ENCODE results near the gene BPIFB1.

The BPIFB1 gene
- long read RNA-seq, partial matches to known transcripts = 0 of 2 reads
- long read RNA-seq, other reads (novel, unspliced or antisense) = 2 of 2 reads

- H3K27me3 ChIP-seq (ENCODE audit: insufficient read depth, poor library complexity, severe bottlenecking) = peaks cover 4% of the 10 kb centered on the region
- H3K27ac ChIP-seq (replicated peaks) = no peak within 1 kb of the TSS
- no peak for DNase-seq (ENCODE audit: low read depth in 1 of 2, low spot score in 1 of 2)
- H3K4me3 ChIP-seq (replicated peaks; ENCODE audit: insufficient read depth, low read length) = no peak within 1 kb of the TSS
- TF ChIP-seq GABPA (IDR thresholded peaks at IDR 0.05; ENCODE audit: low read depth) = no peak
- no peak for TF ChIP-seq REST (IDR thresholded peaks at IDR 0.05; ENCODE audit: insufficient replicate concordance, low read depth)
- no peak for TF ChIP-seq CTCF (IDR thresholded peaks at IDR 0.05; ENCODE audit: insufficient read depth, low read length)
- TF ChIP-seq SPI1 (IDR thresholded peaks at IDR 0.05; ENCODE audit: borderline replicate concordance, low read depth) = no peak
Measured at GRCh38 chr20:33282991-33283555, at the start of gene BPIFB1. Gene BPIFB1 (plus strand): TSS chr20:33283214. CDS start chr20:33286074, 2,860 bp downstream.

- Histone ChIP-seq H3K27ac (replicated peaks) (no peak overlapping the region), H3K27me3 (ENCODE audit: insufficient read depth, poor library complexity, severe bottlenecking) (peaks cover 2% of the 10 kb centered on the region), H3K4me3 (replicated peaks; ENCODE audit: insufficient read depth, low read length) (no peak overlapping the region)
- no peak for DNase-seq (ENCODE audit: low read depth in 1 of 2, low spot score in 1 of 2)
- TF ChIP-seq REST (IDR thresholded peaks at IDR 0.05; ENCODE audit: insufficient replicate concordance, low read depth) (no peak), CTCF (IDR thresholded peaks at IDR 0.05; ENCODE audit: insufficient read depth, low read length) (no peak), POLR2AphosphoS5 (IDR thresholded peaks at IDR 0.05; ENCODE audit: low read depth) (no peak), GABPA (IDR thresholded peaks at IDR 0.05; ENCODE audit: low read depth) (no peak), SPI1 (IDR thresholded peaks at IDR 0.05; ENCODE audit: borderline replicate concordance, low read depth) (no peak)
Measured at GRCh38 chr20:33234050-33234449, 49.0 kb upstream of the BPIFB1 start.

- no peak for TF ChIP-seq SPI1 (IDR thresholded peaks at IDR 0.05; ENCODE audit: borderline replicate concordance, low read depth)
- TF ChIP-seq POLR2AphosphoS5 (IDR thresholded peaks at IDR 0.05; ENCODE audit: low read depth) = no peak
- TF ChIP-seq REST (IDR thresholded peaks at IDR 0.05; ENCODE audit: insufficient replicate concordance, low read depth) = no peak
- TF ChIP-seq CTCF (IDR thresholded peaks at IDR 0.05; ENCODE audit: insufficient read depth, low read length) = no peak
- no peak for TF ChIP-seq GABPA (IDR thresholded peaks at IDR 0.05; ENCODE audit: low read depth)
- Histone ChIP-seq H3K27ac (replicated peaks) (no peak within 1 kb of the TSS), H3K4me3 (replicated peaks; ENCODE audit: insufficient read depth, low read length) (no peak within 1 kb of the TSS), H3K27me3 (ENCODE audit: insufficient read depth, poor library complexity, severe bottlenecking) (peaks cover 2% of the 10 kb centered on the region)
- no peak for DNase-seq (ENCODE audit: low read depth in 1 of 2, low spot score in 1 of 2)
Measured at GRCh38 chr20:33235696-33236095, 47.3 kb upstream of the BPIFB1 start, which contains the start of gene BPIFA1. Gene BPIFA1 (plus strand): TSS chr20:33235996. CDS start chr20:33237712, 1,716 bp downstream.

Data from HL-60 (cell line).